HEK293 (cell line): ENCODE measurements around the gene GPR89A.

Source experiments
- ZSCAN30 ChIP-seq: fragments of 450-650 bp; IDR thresholded peaks from 2 replicates; pipeline ENCODE4 v1.5.1; 2018; ENCODE audit warnings: missing biosample characterization, mild to moderate bottlenecking, missing genetic modification characterization, moderate library complexity
- TF ChIP-seq, protein P1 (sequence below): fragments of 450-650 bp; formaldehyde crosslinking; IDR thresholded peaks from 2 replicates; pipeline ENCODE4 v1.5.1; 2016; ENCODE audit warnings: missing biosample characterization, missing genetic modification characterization

DNA sequence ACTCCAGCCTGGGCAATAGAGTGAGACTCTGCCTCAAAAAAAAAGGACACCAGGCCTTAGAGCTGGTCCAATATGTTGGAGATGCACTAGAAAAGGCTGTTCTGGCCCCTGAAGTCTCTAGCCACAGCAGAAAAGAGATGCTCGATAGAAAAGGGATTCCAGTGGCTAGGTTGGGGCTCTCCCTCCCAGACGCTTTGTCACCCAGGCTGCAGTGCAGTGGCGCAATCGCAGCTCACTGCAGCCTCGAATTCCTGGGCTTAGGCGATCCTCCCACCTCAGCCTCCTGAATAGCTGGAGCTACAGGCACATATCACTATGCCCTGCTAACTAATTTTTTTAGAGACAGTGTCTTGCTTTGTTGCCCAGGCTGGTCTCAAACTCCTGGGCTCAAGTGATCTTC, 81.1 kb downstream of the GPR89A start:
- TF ChIP-seq, protein P1, sequence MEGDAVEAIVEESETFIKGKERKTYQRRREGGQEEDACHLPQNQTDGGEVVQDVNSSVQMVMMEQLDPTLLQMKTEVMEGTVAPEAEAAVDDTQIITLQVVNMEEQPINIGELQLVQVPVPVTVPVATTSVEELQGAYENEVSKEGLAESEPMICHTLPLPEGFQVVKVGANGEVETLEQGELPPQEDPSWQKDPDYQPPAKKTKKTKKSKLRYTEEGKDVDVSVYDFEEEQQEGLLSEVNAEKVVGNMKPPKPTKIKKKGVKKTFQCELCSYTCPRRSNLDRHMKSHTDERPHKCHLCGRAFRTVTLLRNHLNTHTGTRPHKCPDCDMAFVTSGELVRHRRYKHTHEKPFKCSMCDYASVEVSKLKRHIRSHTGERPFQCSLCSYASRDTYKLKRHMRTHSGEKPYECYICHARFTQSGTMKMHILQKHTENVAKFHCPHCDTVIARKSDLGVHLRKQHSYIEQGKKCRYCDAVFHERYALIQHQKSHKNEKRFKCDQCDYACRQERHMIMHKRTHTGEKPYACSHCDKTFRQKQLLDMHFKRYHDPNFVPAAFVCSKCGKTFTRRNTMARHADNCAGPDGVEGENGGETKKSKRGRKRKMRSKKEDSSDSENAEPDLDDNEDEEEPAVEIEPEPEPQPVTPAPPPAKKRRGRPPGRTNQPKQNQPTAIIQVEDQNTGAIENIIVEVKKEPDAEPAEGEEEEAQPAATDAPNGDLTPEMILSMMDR (tag by site-specific recombination), result no peak
- TF ChIP-seq ZSCAN30 (tag by site-specific recombination), result no peak
